ENCODE measurements around the gene PRC1.

GRCh38 chr15:90986790-90987507, 7.4 kb downstream of the PRC1 start:
- TF ChIP-seq, protein P1, sequence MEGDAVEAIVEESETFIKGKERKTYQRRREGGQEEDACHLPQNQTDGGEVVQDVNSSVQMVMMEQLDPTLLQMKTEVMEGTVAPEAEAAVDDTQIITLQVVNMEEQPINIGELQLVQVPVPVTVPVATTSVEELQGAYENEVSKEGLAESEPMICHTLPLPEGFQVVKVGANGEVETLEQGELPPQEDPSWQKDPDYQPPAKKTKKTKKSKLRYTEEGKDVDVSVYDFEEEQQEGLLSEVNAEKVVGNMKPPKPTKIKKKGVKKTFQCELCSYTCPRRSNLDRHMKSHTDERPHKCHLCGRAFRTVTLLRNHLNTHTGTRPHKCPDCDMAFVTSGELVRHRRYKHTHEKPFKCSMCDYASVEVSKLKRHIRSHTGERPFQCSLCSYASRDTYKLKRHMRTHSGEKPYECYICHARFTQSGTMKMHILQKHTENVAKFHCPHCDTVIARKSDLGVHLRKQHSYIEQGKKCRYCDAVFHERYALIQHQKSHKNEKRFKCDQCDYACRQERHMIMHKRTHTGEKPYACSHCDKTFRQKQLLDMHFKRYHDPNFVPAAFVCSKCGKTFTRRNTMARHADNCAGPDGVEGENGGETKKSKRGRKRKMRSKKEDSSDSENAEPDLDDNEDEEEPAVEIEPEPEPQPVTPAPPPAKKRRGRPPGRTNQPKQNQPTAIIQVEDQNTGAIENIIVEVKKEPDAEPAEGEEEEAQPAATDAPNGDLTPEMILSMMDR (IDR thresholded peaks at IDR 0.05; ENCODE audit: low read length): no peak
- TF ChIP-seq EZH2phosphoT487 (IDR thresholded peaks at IDR 0.05; ENCODE audit: low read length): no peak
